HCT116 (cell line): ENCODE measurements around the gene DDX41.

Experiments used
- EGR1 ChIP-seq: IDR thresholded peaks from 2 replicates; pipeline ENCODE4 v1.6.1; 2012; ENCODE audit warnings: low read depth
- ELF1 ChIP-seq: IDR thresholded peaks from 2 replicates; pipeline ENCODE4 v1.6.1; 2012; ENCODE audit warnings: low read depth, borderline replicate concordance
- EZH2 ChIP-seq: fragments of 200-600 bp; sonication (generic); IDR thresholded peaks from 2 replicates; pipeline ENCODE4 v1.6.1; 2017; ENCODE audit warnings: antibody characterized with exemption, mixed run types
- EZH2phosphoT487 ChIP-seq: fragments of 200-600 bp; IDR thresholded peaks from 2 replicates; pipeline ENCODE4 v1.6.1; 2018; ENCODE audit warnings: antibody characterized with exemption, borderline replicate concordance
- POLR2A ChIP-seq: IDR thresholded peaks from 2 replicates; pipeline ENCODE4 v1.7.0; 2011; ENCODE audit warnings: borderline replicate concordance; ENCODE audit not compliant: insufficient read depth, insufficient read length; ENCODE audit errors: extremely low read depth
- POLR2AphosphoS5 ChIP-seq: IDR thresholded peaks from 2 replicates; pipeline ENCODE4 v1.6.1; 2011; ENCODE audit warnings: mild to moderate bottlenecking, low read depth, low read length, moderate library complexity
- RAD21 ChIP-seq: IDR thresholded peaks from 2 replicates; pipeline ENCODE4 v1.6.1; 2012; ENCODE audit warnings: low read depth, mild to moderate bottlenecking
- SP1 ChIP-seq: IDR thresholded peaks from 2 replicates; pipeline ENCODE4 v1.6.1; 2012; ENCODE audit warnings: low read depth
- SRF ChIP-seq: IDR thresholded peaks from 2 replicates; pipeline ENCODE4 v1.6.1; 2012; ENCODE audit warnings: low read depth
- TCF7L2 ChIP-seq: IDR thresholded peaks from 2 replicates; pipeline ENCODE4 v1.7.0; 2011; ENCODE audit warnings: borderline replicate concordance, inconsistent platforms; ENCODE audit not compliant: insufficient read depth, insufficient read length; ENCODE audit errors: extremely low read depth
- YY1 ChIP-seq: IDR thresholded peaks from 2 replicates; pipeline ENCODE4 v1.6.1; 2011; ENCODE audit warnings: low read length, low read depth, moderate library complexity, mild to moderate bottlenecking; ENCODE audit not compliant: insufficient replicate concordance; ENCODE audit errors: extremely low read depth
- ZNF274 ChIP-seq: fragments of 200-500 bp; sonication (Bioruptor generic); IDR thresholded peaks from 2 replicates; pipeline ENCODE4 v1.6.1; 2014; ENCODE audit warnings: mild to moderate bottlenecking, low read depth, low read length, inconsistent platforms
- TF ChIP-seq, protein P1 (sequence below), 3 experiments: fragments of 200-600 bp in 1 of 3; sonication (generic) in 1 of 3; IDR thresholded peaks in 2 of 3; conservative IDR thresholded peaks in 1 of 3; 2 replicates each; pipeline ENCODE4 v1.5.1; 2012 to 2017; ENCODE audit warnings: low read depth in 2 of 3, low read length in 2 of 3, antibody characterized with exemption in 1 of 3, borderline replicate concordance in 1 of 3, control low read depth in 1 of 3, mild to moderate bottlenecking in 1 of 3, mixed read lengths in 1 of 3, mixed run types in 1 of 3, moderate library complexity in 1 of 3; ENCODE audit not compliant: insufficient read depth in 1 of 3
- TF ChIP-seq, protein P2 (sequence below): IDR thresholded peaks from 2 replicates; pipeline ENCODE4 v1.6.1; 2012; ENCODE audit warnings: low read depth

DNA sequence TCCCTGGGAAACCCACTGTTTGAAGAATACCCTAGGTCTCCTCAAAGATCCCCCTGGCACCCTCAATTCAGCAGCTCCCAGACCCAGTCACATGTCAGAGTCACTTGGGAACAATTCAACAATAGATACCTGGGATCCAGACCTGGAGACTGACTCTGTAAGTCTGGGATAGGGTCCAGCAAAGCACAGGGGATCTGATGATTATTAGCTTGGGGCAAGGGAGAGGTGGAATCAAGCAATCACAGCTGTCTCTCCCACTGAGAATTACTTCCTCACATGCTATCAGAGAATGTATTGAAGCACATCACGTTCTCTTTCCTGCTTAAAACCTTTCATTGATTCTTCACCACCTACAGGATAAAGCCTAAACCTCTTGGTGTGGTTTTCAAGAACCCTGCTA, 31.7 kb upstream of the DDX41 start:
- TF ChIP-seq POLR2A (no peak), SP1 (no peak), RAD21 (no peak), ELF1 (no peak), ZNF274 (no peak), EZH2 (no peak), TCF7L2 (no peak), EZH2phosphoT487 (no peak), SRF (no peak), EGR1 (no peak), POLR2AphosphoS5 (no peak), YY1 (no peak)
- TF ChIP-seq, protein P1, sequence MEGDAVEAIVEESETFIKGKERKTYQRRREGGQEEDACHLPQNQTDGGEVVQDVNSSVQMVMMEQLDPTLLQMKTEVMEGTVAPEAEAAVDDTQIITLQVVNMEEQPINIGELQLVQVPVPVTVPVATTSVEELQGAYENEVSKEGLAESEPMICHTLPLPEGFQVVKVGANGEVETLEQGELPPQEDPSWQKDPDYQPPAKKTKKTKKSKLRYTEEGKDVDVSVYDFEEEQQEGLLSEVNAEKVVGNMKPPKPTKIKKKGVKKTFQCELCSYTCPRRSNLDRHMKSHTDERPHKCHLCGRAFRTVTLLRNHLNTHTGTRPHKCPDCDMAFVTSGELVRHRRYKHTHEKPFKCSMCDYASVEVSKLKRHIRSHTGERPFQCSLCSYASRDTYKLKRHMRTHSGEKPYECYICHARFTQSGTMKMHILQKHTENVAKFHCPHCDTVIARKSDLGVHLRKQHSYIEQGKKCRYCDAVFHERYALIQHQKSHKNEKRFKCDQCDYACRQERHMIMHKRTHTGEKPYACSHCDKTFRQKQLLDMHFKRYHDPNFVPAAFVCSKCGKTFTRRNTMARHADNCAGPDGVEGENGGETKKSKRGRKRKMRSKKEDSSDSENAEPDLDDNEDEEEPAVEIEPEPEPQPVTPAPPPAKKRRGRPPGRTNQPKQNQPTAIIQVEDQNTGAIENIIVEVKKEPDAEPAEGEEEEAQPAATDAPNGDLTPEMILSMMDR (IDR thresholded peaks at IDR 0.05 in 2 of 3, conservative IDR thresholded peaks at IDR 0.05 in 1 of 3; ENCODE audit: borderline replicate concordance in 1 of 3, insufficient read depth in 1 of 3, low read depth in 2 of 3, low read length in 2 of 3), result no peak
- TF ChIP-seq, protein P2, sequence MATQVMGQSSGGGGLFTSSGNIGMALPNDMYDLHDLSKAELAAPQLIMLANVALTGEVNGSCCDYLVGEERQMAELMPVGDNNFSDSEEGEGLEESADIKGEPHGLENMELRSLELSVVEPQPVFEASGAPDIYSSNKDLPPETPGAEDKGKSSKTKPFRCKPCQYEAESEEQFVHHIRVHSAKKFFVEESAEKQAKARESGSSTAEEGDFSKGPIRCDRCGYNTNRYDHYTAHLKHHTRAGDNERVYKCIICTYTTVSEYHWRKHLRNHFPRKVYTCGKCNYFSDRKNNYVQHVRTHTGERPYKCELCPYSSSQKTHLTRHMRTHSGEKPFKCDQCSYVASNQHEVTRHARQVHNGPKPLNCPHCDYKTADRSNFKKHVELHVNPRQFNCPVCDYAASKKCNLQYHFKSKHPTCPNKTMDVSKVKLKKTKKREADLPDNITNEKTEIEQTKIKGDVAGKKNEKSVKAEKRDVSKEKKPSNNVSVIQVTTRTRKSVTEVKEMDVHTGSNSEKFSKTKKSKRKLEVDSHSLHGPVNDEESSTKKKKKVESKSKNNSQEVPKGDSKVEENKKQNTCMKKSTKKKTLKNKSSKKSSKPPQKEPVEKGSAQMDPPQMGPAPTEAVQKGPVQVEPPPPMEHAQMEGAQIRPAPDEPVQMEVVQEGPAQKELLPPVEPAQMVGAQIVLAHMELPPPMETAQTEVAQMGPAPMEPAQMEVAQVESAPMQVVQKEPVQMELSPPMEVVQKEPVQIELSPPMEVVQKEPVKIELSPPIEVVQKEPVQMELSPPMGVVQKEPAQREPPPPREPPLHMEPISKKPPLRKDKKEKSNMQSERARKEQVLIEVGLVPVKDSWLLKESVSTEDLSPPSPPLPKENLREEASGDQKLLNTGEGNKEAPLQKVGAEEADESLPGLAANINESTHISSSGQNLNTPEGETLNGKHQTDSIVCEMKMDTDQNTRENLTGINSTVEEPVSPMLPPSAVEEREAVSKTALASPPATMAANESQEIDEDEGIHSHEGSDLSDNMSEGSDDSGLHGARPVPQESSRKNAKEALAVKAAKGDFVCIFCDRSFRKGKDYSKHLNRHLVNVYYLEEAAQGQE, result no peak
